HepG2 (cell line): ENCODE measurements around the gene PIP5K1A. TPM values are rescaled to one million over a fixed set of nuclear protein-coding genes. Genes with fewer than 3 reads are reported as not detected.

Experiments
- ATAC-seq: fragments of 200-7000 bp; cut with Tn5 transposase; 3 replicates; pipeline ENCODE4 v1.9.1; 2020; ENCODE audit warnings: mild to moderate bottlenecking, moderate library complexity
- BruUV-seq: library from RNA; stranded (reverse); fragments of 400-500 nt; replicated peaks from 2 replicates; lab custom pipeline; 2021; lab: Mats Ljungman, UMichigan
- CTCF ChIA-PET: fragments of 300-600 bp; formaldehyde crosslinking; extraction: SDS; loops from one replicate; lab custom pipeline; 2021; ENCODE audit warnings: low total read pairs, inconsistent platforms, low intra/inter-chr PET ratio; lab: Yijun Ruan, JAX
- POLR2A ChIA-PET: fragments of 350-600 bp; sonication (Branson Sonifier 250); formaldehyde crosslinking; loops from one replicate; lab custom pipeline; 2020; ENCODE audit warnings: antibody characterized with exemption, inconsistent platforms; lab: Yijun Ruan, JAX
- DNase-seq: peaks from one replicate; pipeline ENCODE4 v3.0.0-alpha.2; 2015; ENCODE audit warnings: low spot score
- FAIRE-seq: peaks from 3 replicates; lab custom pipeline; 2011; peaks lifted over from hg19 to GRCh38; lab: Jason Lieb, UNC
- H2AFZ ChIP-seq: one replicate; pipeline ENCODE4 v1.6.1; 2011; ENCODE audit warnings: low read length, inconsistent platforms
- H3K27ac ChIP-seq: fragments of 300-600 bp; 3 replicates; pipeline ENCODE4 v1.8.0; 2011; ENCODE audit warnings: mixed run types, mild to moderate bottlenecking, mixed read lengths, low read length, inconsistent platforms; ENCODE audit not compliant: insufficient read depth; ENCODE audit errors: extremely low read length
- H3K27me3 ChIP-seq, 2 experiments: fragments of 200-600 bp in 1 of 2; 2 replicates in 1 of 2; 3 replicates in 1 of 2; pipeline versions ENCODE4 v1.6.0 to v1.8.0; 2011; ENCODE audit warnings: low read length in 2 of 2, mild to moderate bottlenecking in 2 of 2, moderate library complexity in 2 of 2, inconsistent platforms in 1 of 2; ENCODE audit not compliant: insufficient read depth in 2 of 2, control insufficient read depth in 1 of 2
- H3K36me3 ChIP-seq, 2 experiments: fragments of 200-600 bp in 1 of 2; replicated peaks in 1 of 2; 2 replicates in 1 of 2; 3 replicates in 1 of 2; pipeline versions ENCODE4 v1.5.1 to v1.8.0; 2011; ENCODE audit warnings: low read length in 2 of 2, inconsistent platforms in 1 of 2; ENCODE audit not compliant: insufficient read depth in 2 of 2, control insufficient read depth in 1 of 2
- H3K4me1 ChIP-seq: 2 replicates; pipeline ENCODE4 v1.5.1; 2012; ENCODE audit warnings: low read length, inconsistent platforms; ENCODE audit not compliant: insufficient read depth
- H3K4me2 ChIP-seq: 2 replicates; pipeline ENCODE4 v1.6.0; 2011; ENCODE audit warnings: low read depth, low read length, inconsistent platforms
- H3K4me3 ChIP-seq, 3 experiments: fragments of 200-600 bp in 1 of 3; sonication (generic), shearing (Covaris generic) in 1 of 3; replicated peaks in 1 of 3; 2 replicates each; pipeline ENCODE4 v1.5.1; 2011 to 2016; ENCODE audit warnings: low read length in 3 of 3, inconsistent platforms in 2 of 3, low read depth in 2 of 3, mild to moderate bottlenecking in 2 of 3, control low read depth in 1 of 3, mixed read lengths in 1 of 3; ENCODE audit not compliant: insufficient read depth in 1 of 3
- H3K79me2 ChIP-seq: one replicate; pipeline ENCODE4 v1.6.1; 2011; ENCODE audit warnings: low read length, inconsistent platforms; ENCODE audit not compliant: insufficient read depth
- H3K9ac ChIP-seq: 2 replicates; pipeline ENCODE4 v1.6.0; 2011; ENCODE audit warnings: mild to moderate bottlenecking, low read depth, low read length, inconsistent platforms; ENCODE audit not compliant: insufficient read depth
- H3K9me3 ChIP-seq: 2 replicates; pipeline ENCODE4 v1.5.1; 2012; ENCODE audit warnings: mild to moderate bottlenecking, low read length
- H4K20me1 ChIP-seq: 2 replicates; pipeline ENCODE4 v1.6.0; 2011; ENCODE audit warnings: inconsistent platforms, mild to moderate bottlenecking, low read length, moderate library complexity; ENCODE audit not compliant: insufficient read depth
- HDAC2 ChIP-seq: sonication (generic); formaldehyde crosslinking; IDR thresholded peaks from 2 replicates; pipeline ENCODE4 v1.4.0; 2020; ENCODE audit warnings: missing genetic modification reagents
- PHB2 ChIP-seq: fragments of 450-650 bp; IDR thresholded peaks from 2 replicates; pipeline ENCODE4 v1.6.1; 2018; ENCODE audit not compliant: partially characterized antibody
- POLR2AphosphoS2 ChIP-seq: IDR thresholded peaks from 2 replicates; pipeline ENCODE4 v1.6.1; 2011; ENCODE audit warnings: low read depth, low read length, improper control_type of control experiment
- SNAI1 ChIP-seq: sonication (generic); formaldehyde crosslinking; IDR thresholded peaks from 2 replicates; pipeline ENCODE4 v1.5.0; 2020; ENCODE audit warnings: mild to moderate bottlenecking, missing genetic modification reagents, borderline replicate concordance
- ZBTB42 ChIP-seq: sonication (generic); formaldehyde crosslinking; IDR thresholded peaks from 2 replicates; pipeline ENCODE4 v1.5.0; 2020; ENCODE audit warnings: mild to moderate bottlenecking, missing genetic modification reagents
- ZNF101 ChIP-seq: sonication (generic); formaldehyde crosslinking; IDR thresholded peaks from 2 replicates; pipeline ENCODE4 v1.4.0; 2020; ENCODE audit warnings: mild to moderate bottlenecking, low read depth, missing genetic modification reagents, borderline replicate concordance
- ZNF263 ChIP-seq: sonication (generic); formaldehyde crosslinking; IDR thresholded peaks from 2 replicates; pipeline ENCODE4 v1.4.0; 2020; ENCODE audit warnings: missing genetic modification reagents
- ZNF274 ChIP-seq: sonication (generic); formaldehyde crosslinking; IDR thresholded peaks from 2 replicates; pipeline ENCODE4 v1.5.1; 2020; ENCODE audit warnings: mild to moderate bottlenecking, missing genetic modification reagents
- ZNF44 ChIP-seq: sonication (generic); formaldehyde crosslinking; IDR thresholded peaks from 2 replicates; pipeline ENCODE4 v1.5.1; 2020; ENCODE audit warnings: mild to moderate bottlenecking, missing genetic modification reagents
- ZNF550 ChIP-seq: sonication (generic); formaldehyde crosslinking; IDR thresholded peaks from 2 replicates; pipeline ENCODE4 v1.4.0; 2020; ENCODE audit warnings: mild to moderate bottlenecking, missing genetic modification reagents, borderline replicate concordance
- WGBS: methylation state at CpG from one replicate; pipeline ENCODE4 v1.1.6; 2017; ENCODE audit warnings: low lambda C conversion rate; 5-methylcytosine and 5-hydroxymethylcytosine counted together
- in situ Hi-C: cut with HindIII; loops from 2 replicates; pipeline ENCODE4 v1.10.0; 2017; ENCODE audit warnings: low pct_unique_long_range_greater_than_20kb; ENCODE audit not compliant: extremely low pct_ligation_motif_present
- intact Hi-C: fragments of 100-400 bp; cut with micrococcal nuclease; formaldehyde crosslinking; loops from one replicate; pipeline ENCODE4 v1.10.0; 2022; ENCODE audit not compliant: unreplicated experiment
- polyA plus RNA-seq, 8 experiments: library from polyadenylated mRNA; depleted of rRNA in 3 of 8; stranded (reverse) in 7 of 8; unstranded in 1 of 8; fragments of >200 nt; fragmentation: Illumina TruSeq in 4 of 8; extraction: Trizol in 4 of 8; gene quantifications; 2 replicates each; pipeline versions ENCODE4 v1.2.1 to v1.2.3, GENCODE V29; 2011 to 2016; ENCODE audit warnings: low read depth in 4 of 8, missing spikeins in 1 of 8, mixed read lengths in 1 of 8; ENCODE audit not compliant: insufficient read depth in 1 of 8
- total RNA-seq, 5 experiments: library from RNA; depleted of rRNA; stranded (reverse); fragments of >200 nt; fragmentation: Illumina TruSeq; extraction: Trizol; gene quantifications; 2 replicates each; pipeline ENCODE4 v1.2.3, GENCODE V29; 2016; ENCODE audit warnings: low read depth in 1 of 5
- TF ChIP-seq, protein P1 (sequence below): sonication (generic); formaldehyde crosslinking; IDR thresholded peaks from 2 replicates; pipeline ENCODE4 v1.8.0; 2022; ENCODE audit warnings: missing genetic modification reagents, mild to moderate bottlenecking, moderate library complexity, borderline replicate concordance
- TF ChIP-seq, protein P2 (sequence below): sonication (generic); formaldehyde crosslinking; IDR thresholded peaks from 2 replicates; pipeline ENCODE4 v1.5.0; 2020; ENCODE audit warnings: missing genetic modification reagents
- TF ChIP-seq, protein P3 (sequence below): sonication (generic); formaldehyde crosslinking; IDR thresholded peaks from 2 replicates; pipeline ENCODE4 v1.9.0; 2022; ENCODE audit warnings: missing genetic modification reagents, mild to moderate bottlenecking, borderline replicate concordance
- TF ChIP-seq, protein P4 (sequence below): fragments of 450-650 bp; IDR thresholded peaks from 2 replicates; pipeline ENCODE4 v1.6.1; 2016

Gene PIP5K1A
- total and polyA plus RNA-seq, 2 of the 13 experiments (the other 11 are each of a cell fraction or from before 2014, with no cell fraction given), result 45.3 to 65.1 TPM

DNA sequence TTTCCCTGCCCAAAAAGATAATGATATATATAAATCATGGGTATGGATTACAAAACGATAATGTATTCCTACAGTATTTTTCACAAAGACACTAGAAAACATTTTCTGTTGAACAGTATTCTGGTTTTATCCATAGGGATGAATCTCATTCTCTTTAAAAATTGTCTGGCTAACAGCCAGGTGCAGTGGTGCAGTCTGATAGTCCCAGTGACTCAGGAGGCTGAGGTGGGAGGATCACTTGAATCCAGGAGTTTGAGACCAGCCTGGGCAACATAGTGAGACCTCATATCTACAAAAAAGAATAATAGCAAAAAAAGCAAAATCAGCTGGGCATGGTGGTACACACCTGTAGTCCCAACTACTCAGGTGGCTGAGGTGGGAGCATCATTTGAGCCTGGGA lies 23.3 kb downstream of the PIP5K1A start:
- 0 out of 2 replicates have a peak, but pooled peaks cover 3% of the 10 kb centered on the region for H4K20me1 ChIP-seq
- no peak for FAIRE-seq

More for the DNA sequence above, 23.3 kb downstream of the PIP5K1A start:
- Histone ChIP-seq H3K9me3 (no peaks in the 10 kb centered on the region), H3K27ac (no peak overlapping the region)
- ATAC-seq, result no peak
- TF ChIP-seq PHB2, result no peak
- TF ChIP-seq ZNF44, result no peak
- no peak for TF ChIP-seq SNAI1 (CRISPR knock-in tag)
- no peak for TF ChIP-seq ZNF274
- TF ChIP-seq, protein P1, sequence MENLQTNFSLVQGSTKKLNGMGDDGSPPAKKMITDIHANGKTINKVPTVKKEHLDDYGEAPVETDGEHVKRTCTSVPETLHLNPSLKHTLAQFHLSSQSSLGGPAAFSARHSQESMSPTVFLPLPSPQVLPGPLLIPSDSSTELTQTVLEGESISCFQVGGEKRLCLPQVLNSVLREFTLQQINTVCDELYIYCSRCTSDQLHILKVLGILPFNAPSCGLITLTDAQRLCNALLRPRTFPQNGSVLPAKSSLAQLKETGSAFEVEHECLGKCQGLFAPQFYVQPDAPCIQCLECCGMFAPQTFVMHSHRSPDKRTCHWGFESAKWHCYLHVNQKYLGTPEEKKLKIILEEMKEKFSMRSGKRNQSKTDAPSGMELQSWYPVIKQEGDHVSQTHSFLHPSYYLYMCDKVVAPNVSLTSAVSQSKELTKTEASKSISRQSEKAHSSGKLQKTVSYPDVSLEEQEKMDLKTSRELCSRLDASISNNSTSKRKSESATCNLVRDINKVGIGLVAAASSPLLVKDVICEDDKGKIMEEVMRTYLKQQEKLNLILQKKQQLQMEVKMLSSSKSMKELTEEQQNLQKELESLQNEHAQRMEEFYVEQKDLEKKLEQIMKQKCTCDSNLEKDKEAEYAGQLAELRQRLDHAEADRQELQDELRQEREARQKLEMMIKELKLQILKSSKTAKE (CRISPR knock-in tag), result no peak
- TF ChIP-seq ZNF263 (CRISPR knock-in tag), result no peak
- TF ChIP-seq, protein P2, sequence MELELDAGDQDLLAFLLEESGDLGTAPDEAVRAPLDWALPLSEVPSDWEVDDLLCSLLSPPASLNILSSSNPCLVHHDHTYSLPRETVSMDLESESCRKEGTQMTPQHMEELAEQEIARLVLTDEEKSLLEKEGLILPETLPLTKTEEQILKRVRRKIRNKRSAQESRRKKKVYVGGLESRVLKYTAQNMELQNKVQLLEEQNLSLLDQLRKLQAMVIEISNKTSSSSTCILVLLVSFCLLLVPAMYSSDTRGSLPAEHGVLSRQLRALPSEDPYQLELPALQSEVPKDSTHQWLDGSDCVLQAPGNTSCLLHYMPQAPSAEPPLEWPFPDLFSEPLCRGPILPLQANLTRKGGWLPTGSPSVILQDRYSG (CRISPR knock-in tag), result no peak
- TF ChIP-seq, protein P3, sequence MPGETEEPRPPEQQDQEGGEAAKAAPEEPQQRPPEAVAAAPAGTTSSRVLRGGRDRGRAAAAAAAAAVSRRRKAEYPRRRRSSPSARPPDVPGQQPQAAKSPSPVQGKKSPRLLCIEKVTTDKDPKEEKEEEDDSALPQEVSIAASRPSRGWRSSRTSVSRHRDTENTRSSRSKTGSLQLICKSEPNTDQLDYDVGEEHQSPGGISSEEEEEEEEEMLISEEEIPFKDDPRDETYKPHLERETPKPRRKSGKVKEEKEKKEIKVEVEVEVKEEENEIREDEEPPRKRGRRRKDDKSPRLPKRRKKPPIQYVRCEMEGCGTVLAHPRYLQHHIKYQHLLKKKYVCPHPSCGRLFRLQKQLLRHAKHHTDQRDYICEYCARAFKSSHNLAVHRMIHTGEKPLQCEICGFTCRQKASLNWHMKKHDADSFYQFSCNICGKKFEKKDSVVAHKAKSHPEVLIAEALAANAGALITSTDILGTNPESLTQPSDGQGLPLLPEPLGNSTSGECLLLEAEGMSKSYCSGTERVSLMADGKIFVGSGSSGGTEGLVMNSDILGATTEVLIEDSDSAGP, result no peak
- no peak for TF ChIP-seq ZNF101 (CRISPR knock-in tag)
- TF ChIP-seq, protein P4, sequence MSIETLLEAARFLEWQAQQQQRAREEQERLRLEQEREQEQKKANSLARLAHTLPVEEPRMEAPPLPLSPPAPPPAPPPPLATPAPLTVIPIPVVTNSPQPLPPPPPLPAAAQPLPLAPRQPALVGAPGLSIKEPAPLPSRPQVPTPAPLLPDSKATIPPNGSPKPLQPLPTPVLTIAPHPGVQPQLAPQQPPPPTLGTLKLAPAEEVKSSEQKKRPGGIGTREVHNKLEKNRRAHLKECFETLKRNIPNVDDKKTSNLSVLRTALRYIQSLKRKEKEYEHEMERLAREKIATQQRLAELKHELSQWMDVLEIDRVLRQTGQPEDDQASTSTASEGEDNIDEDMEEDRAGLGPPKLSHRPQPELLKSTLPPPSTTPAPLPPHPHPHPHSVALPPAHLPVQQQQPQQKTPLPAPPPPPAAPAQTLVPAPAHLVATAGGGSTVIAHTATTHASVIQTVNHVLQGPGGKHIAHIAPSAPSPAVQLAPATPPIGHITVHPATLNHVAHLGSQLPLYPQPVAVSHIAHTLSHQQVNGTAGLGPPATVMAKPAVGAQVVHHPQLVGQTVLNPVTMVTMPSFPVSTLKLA, result no peak
- no peak for TF ChIP-seq ZBTB42
- no peak for TF ChIP-seq ZNF550 (CRISPR knock-in tag)
- no peak for TF ChIP-seq HDAC2 (CRISPR knock-in tag)
- TF ChIP-seq POLR2AphosphoS2, result no peak
- TF ChIP-seq, all 625 proteins: peak for 0
- peaks cover 52% of the 10 kb centered on the region for H3K79me2 ChIP-seq
- 94% methylated on average over 1 of the region's 1 CpG for WGBS
- no peak overlapping the region for H3K9ac ChIP-seq
- no peak overlapping the region for H3K4me3 ChIP-seq
- H3K27me3 ChIP-seq, result no peaks in the 10 kb centered on the region
- ChIA-PET POLR2A (interaction anchor here (1.1 kb wide), 1 partner anchor 16 kb away, joined by 3 read pairs; no protein-coding TSS in a partner anchor), CTCF (no interaction called here)
- intact Hi-C loops, result no loop called here
- no TSS peak for BruUV-seq
- H3K4me2 ChIP-seq, result no peak overlapping the region
- H2AFZ ChIP-seq, result no peak overlapping the region
- in situ Hi-C loops, result no loop called here
- H3K36me3 ChIP-seq, result peaks cover 4 to 31% of the 10 kb centered on the region in 2 experiments; a peak in 4 of 5 replicates
- DNase-seq, result no peak
- peaks cover 7% of the 10 kb centered on the region for H3K4me1 ChIP-seq
